SK-N-MC (cell line): Measurements from ENCODE around the gene AK5.

Source experiments
- DNase-seq: peaks from one replicate; pipeline ENCODE4 v3.0.0-alpha.2; 2011; ENCODE audit warnings: low read depth, low spot score
- H3K27ac ChIP-seq: fragments of 200-600 bp; sonication (generic); 2 replicates; pipeline ENCODE4 v1.5.1; 2016; ENCODE audit warnings: mixed run types
- H3K36me3 ChIP-seq: fragments of 200-600 bp; sonication (generic); 2 replicates; pipeline ENCODE4 v1.6.1; 2017; ENCODE audit warnings: antibody characterized with exemption, low read length, mixed read lengths; ENCODE audit not compliant: insufficient read depth
- H3K4me3 ChIP-seq: fragments of 200-600 bp; sonication (generic); 2 replicates; pipeline ENCODE4 v1.5.1; 2016
- H3K9ac ChIP-seq: fragments of 200-600 bp; sonication (generic); 2 replicates; pipeline ENCODE4 v1.8.0; 2017; ENCODE audit warnings: mixed run types, mixed read lengths; ENCODE audit not compliant: insufficient read length
- H3K9me3 ChIP-seq: fragments of 200-600 bp; sonication (generic); 2 replicates; pipeline ENCODE4 v1.6.1; 2017; ENCODE audit warnings: low read depth, mild to moderate bottlenecking, antibody characterized with exemption, low read length, moderate library complexity, mixed read lengths
- EZH2 ChIP-seq: fragments of 200-600 bp; sonication (generic); IDR thresholded peaks from one replicate; pipeline ENCODE4 v1.6.1; 2017; ENCODE audit warnings: antibody characterized with exemption
- FOXP2 ChIP-seq: optimal IDR thresholded peaks from 2 replicates; pipeline ENCODE3; 2011; ENCODE audit warnings: mild to moderate bottlenecking, moderate library complexity; ENCODE audit not compliant: insufficient read depth; ENCODE audit errors: extremely low read length, control extremely low read depth
- POLR2AphosphoS5 ChIP-seq: IDR thresholded peaks from 2 replicates; pipeline ENCODE4 v1.6.1; 2012; ENCODE audit warnings: mild to moderate bottlenecking, low read depth, low read length, borderline replicate concordance

AK5 gene

GRCh38 chr1:77281491-77282186 lies at the start of gene AK5:
Gene AK5 (plus strand): TSS chr1:77282019. CDS start chr1:77282314, 295 bp downstream.
- no peak for DNase-seq
- peak within 1 kb of the TSS; percentile 54 for H3K9ac ChIP-seq
- no peak within 1 kb of the TSS for H3K27ac ChIP-seq
- H3K9me3 ChIP-seq = no peaks in the 10 kb centered on the region
- H3K4me3 ChIP-seq = peak within 1 kb of the TSS; percentile 82
- TF ChIP-seq EZH2 = no peak
- H3K36me3 ChIP-seq = no peaks in the 10 kb centered on the region

- Histone ChIP-seq H3K9ac (no peak overlapping the region), H3K36me3 (no peaks in the 10 kb centered on the region), H3K9me3 (no peaks in the 10 kb centered on the region), H3K27ac (no peak overlapping the region), H3K4me3 (no peak overlapping the region)
- no peak for DNase-seq
- TF ChIP-seq FOXP2 = no peak
- TF ChIP-seq POLR2AphosphoS5 = no peak
Observed at GRCh38 chr1:77232829-77233228, 49.0 kb upstream of the AK5 start.

- Histone ChIP-seq H3K9me3 (no peaks in the 10 kb centered on the region), H3K27ac (no peak overlapping the region), H3K4me3 (no peak overlapping the region), H3K9ac (no peak overlapping the region), H3K36me3 (no peaks in the 10 kb centered on the region)
- no peak for DNase-seq
- TF ChIP-seq EZH2 = no peak
Observed at GRCh38 chr1:77234096-77234495, 47.7 kb upstream of the AK5 start.

- Histone ChIP-seq H3K4me3 (no peak overlapping the region), H3K9ac (no peak overlapping the region), H3K9me3 (no peaks in the 10 kb centered on the region), H3K27ac (no peak overlapping the region), H3K36me3 (no peaks in the 10 kb centered on the region)
- DNase-seq = no peak
- TF ChIP-seq FOXP2 (no peak), EZH2 (no peak), POLR2AphosphoS5 (no peak)
Observed at GRCh38 chr1:77234943-77235342, 46.9 kb upstream of the AK5 start.

GRCh38 chr1:77238462-77238861 lies 43.4 kb upstream of the AK5 start:
- Histone ChIP-seq H3K36me3 (no peaks in the 10 kb centered on the region), H3K27ac (no peak overlapping the region), H3K9ac (no peak overlapping the region), H3K4me3 (no peak overlapping the region), H3K9me3 (no peaks in the 10 kb centered on the region; the same call in 1 of the 2 replicates)
- DNase-seq = no peak
- TF ChIP-seq FOXP2 (no peak), POLR2AphosphoS5 (no peak), EZH2 (no peak)

GRCh38 chr1:77239311-77239710 lies 42.5 kb upstream of the AK5 start:
- Histone ChIP-seq H3K27ac (no peak overlapping the region; the same call in 1 of the 2 replicates), H3K9ac (no peak overlapping the region), H3K9me3 (no peaks in the 10 kb centered on the region; the same call in 1 of the 2 replicates), H3K36me3 (no peaks in the 10 kb centered on the region), H3K4me3 (no peak overlapping the region)
- no peak for DNase-seq
- TF ChIP-seq POLR2AphosphoS5 (no peak), EZH2 (no peak), FOXP2 (no peak)

- Histone ChIP-seq H3K36me3 (no peaks in the 10 kb centered on the region), H3K9ac (no peak overlapping the region), H3K27ac (no peak overlapping the region), H3K4me3 (no peak overlapping the region), H3K9me3 (no peaks in the 10 kb centered on the region; the same call in 1 of the 2 replicates)
- no peak for DNase-seq
- TF ChIP-seq FOXP2 (no peak), EZH2 (no peak), POLR2AphosphoS5 (no peak)
Observed at GRCh38 chr1:77245830-77246229, 36.0 kb upstream of the AK5 start.

- Histone ChIP-seq H3K9ac (no peak overlapping the region), H3K27ac (no peak overlapping the region), H3K9me3 (peaks cover 4% of the 10 kb centered on the region; the same call in 1 of the 2 replicates), H3K36me3 (no peaks in the 10 kb centered on the region), H3K4me3 (no peak overlapping the region)
- TF ChIP-seq FOXP2 (no peak), EZH2 (no peak), POLR2AphosphoS5 (no peak)
- no peak for DNase-seq
Observed at GRCh38 chr1:77250126-77250525, 31.7 kb upstream of the AK5 start.

GRCh38 chr1:77253211-77253610 lies 28.6 kb upstream of the AK5 start:
- Histone ChIP-seq H3K4me3 (no peak overlapping the region), H3K9ac (no peak overlapping the region), H3K27ac (no peak overlapping the region), H3K36me3 (no peaks in the 10 kb centered on the region), H3K9me3 (peaks cover 4% of the 10 kb centered on the region; the same call in 1 of the 2 replicates)
- TF ChIP-seq FOXP2 = no peak
- TF ChIP-seq EZH2 = no peak
- TF ChIP-seq POLR2AphosphoS5 = no peak
- DNase-seq = no peak
